NT2/D1 (cell line): Measurements from ENCODE around the gene SPRING1.

ENCODE experiments used
- SUZ12 ChIP-seq: IDR thresholded peaks from 2 replicates; pipeline ENCODE4 v1.6.1; 2011; ENCODE audit not compliant: insufficient read length, insufficient read depth; ENCODE audit errors: extremely low read depth
- YY1 ChIP-seq: IDR thresholded peaks from 2 replicates; pipeline ENCODE4 v1.6.1; 2011; ENCODE audit not compliant: insufficient read length, insufficient read depth

DNA sequence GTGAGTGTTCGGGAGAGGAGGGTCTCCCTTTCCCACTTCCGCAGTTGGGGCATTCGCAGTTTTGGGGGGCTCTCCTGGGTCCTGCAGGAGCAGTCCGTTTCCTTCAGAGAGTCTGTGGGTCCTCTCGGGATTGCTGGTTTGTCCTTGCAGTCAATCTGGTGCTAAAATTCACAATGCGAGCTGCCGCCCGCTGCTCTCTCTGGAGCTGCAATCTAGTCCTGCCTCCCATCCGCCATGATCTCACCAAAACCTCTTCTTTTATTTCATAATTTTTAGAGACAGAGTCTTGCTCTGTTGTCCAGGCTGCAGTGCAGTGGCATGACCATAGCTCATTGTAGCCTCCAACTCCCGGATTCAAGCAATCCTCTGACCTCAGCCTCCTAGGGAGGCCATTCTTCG lies 22.8 kb upstream of the SPRING1 start:
- TF ChIP-seq YY1 (no peak), SUZ12 (no peak)
